CD8-positive, alpha-beta memory T cell (primary cell): Measurements from ENCODE around the gene HNRNPC. TPM values are rescaled to one million over a fixed set of nuclear protein-coding genes. Genes with fewer than 3 reads are reported as not detected.

Experiments used
- CTCF ChIA-PET: fragments of 350-600 bp; sonication (Branson Sonifier 250); formaldehyde crosslinking; loops from one replicate; lab custom pipeline; 2021; ENCODE audit warnings: antibody characterized with exemption; lab: Charles Lee
- POLR2A ChIA-PET: fragments of 350-600 bp; sonication (Branson Sonifier 250); formaldehyde crosslinking; loops from one replicate; lab custom pipeline; 2021; ENCODE audit warnings: antibody characterized with exemption; lab: Charles Lee
- DNase-seq, 5 donors: peaks; one replicate each; pipeline versions ENCODE4 v3.0.0 to v3.0.0-alpha.2; 2020 to 2022; ENCODE audit warnings: mixed read lengths in 1 of 5
- H3K27ac ChIP-seq: one replicate; pipeline ENCODE4 v1.7.0; 2013; ENCODE audit warnings: low read depth, mild to moderate bottlenecking, low read length, moderate library complexity
- H3K27me3 ChIP-seq: 2 replicates; pipeline ENCODE4 v1.7.0; 2013; ENCODE audit warnings: low read length, mild to moderate bottlenecking; ENCODE audit not compliant: insufficient read depth, poor library complexity, severe bottlenecking
- H3K36me3 ChIP-seq: 2 replicates; pipeline ENCODE4 v1.7.0; 2013; ENCODE audit warnings: mild to moderate bottlenecking, low read length, moderate library complexity; ENCODE audit not compliant: insufficient read depth
- H3K4me1 ChIP-seq: 2 replicates; pipeline ENCODE4 v1.7.0; 2013; ENCODE audit warnings: mild to moderate bottlenecking, low read length, moderate library complexity; ENCODE audit not compliant: insufficient read depth
- H3K4me3 ChIP-seq: 2 replicates; pipeline ENCODE4 v1.7.0; 2013; ENCODE audit warnings: mild to moderate bottlenecking, low read length
- H3K9me3 ChIP-seq: 2 replicates; pipeline ENCODE4 v1.7.0; 2013; ENCODE audit warnings: mild to moderate bottlenecking, low read length
- H3K27ac Mint-ChIP-seq, 8 donors: one replicate each; pipeline ENCODE4 v1.8.0; 2020 to 2021; ENCODE audit warnings: mixed read lengths in 8 of 8, mild to moderate bottlenecking in 6 of 8, inconsistent platforms in 3 of 8, moderate library complexity in 3 of 8
- H3K27me3 Mint-ChIP-seq, 2 donors: one replicate each; pipeline ENCODE4 v1.8.0; 2020 to 2021; ENCODE audit warnings: mixed read lengths in 2 of 2, mild to moderate bottlenecking in 1 of 2, moderate library complexity in 1 of 2
- H3K36me3 Mint-ChIP-seq, 3 donors: one replicate each; pipeline ENCODE4 v1.8.0; 2020 to 2021; ENCODE audit warnings: mixed read lengths in 3 of 3, inconsistent platforms in 1 of 3, mild to moderate bottlenecking in 1 of 3
- H3K4me1 Mint-ChIP-seq, 3 donors: one replicate each; pipeline ENCODE4 v1.8.0; 2020 to 2021; ENCODE audit warnings: mixed read lengths in 3 of 3, inconsistent platforms in 1 of 3, mild to moderate bottlenecking in 1 of 3
- H3K4me3 Mint-ChIP-seq, 7 donors: one replicate each; pipeline ENCODE4 v1.8.0; 2020 to 2021; ENCODE audit warnings: mixed read lengths in 7 of 7, mild to moderate bottlenecking in 6 of 7, moderate library complexity in 4 of 7, inconsistent platforms in 2 of 7
- H3K9me3 Mint-ChIP-seq, 5 donors: one replicate each; pipeline ENCODE4 v1.8.0; 2020 to 2022; ENCODE audit warnings: mixed read lengths in 5 of 5, mild to moderate bottlenecking in 3 of 5, moderate library complexity in 2 of 5, inconsistent platforms in 1 of 5
- polyA plus RNA-seq: library from polyadenylated mRNA; unstranded; fragments of 300-500 nt; fragmentation: Illumina TruSeq; gene quantifications from one replicate; pipeline ENCODE4 v1.2.3, GENCODE V29; 2021
- total RNA-seq, 2 experiments: library from RNA; stranded (reverse); gene quantifications; one replicate each; pipeline ENCODE4 v1.2.3, GENCODE V29; 2021

Gene HNRNPC
- total RNA-seq (1,000 to 10,000 TPM; 1,158 to 1,180 TPM), polyA plus RNA-seq (700 TPM)

GRCh38 chr14:21269252-21270046, at the start of gene HNRNPC:
Gene HNRNPC, minus strand, starts transcription at chr14:21269442. Its CDS starts 35,249 bp downstream, at chr14:21234193.
- Mint-ChIP-seq H3K27ac (peak within 1 kb of the TSS; percentile 96 to 100 (median 100)), H3K9me3 (peaks cover 0 to 2% (median 0%) of the 10 kb centered on the region in 5 donors), H3K27me3 (peaks cover 0 to 4% of the 10 kb centered on the region in 2 donors), H3K4me1 (peaks cover 38 to 41% (median 40%) of the 10 kb centered on the region in 3 donors), H3K4me3 (peak within 1 kb of the TSS; percentile 97 to 100 (median 99)), H3K36me3 (peaks cover 11 to 44% (median 15%) of the 10 kb centered on the region in 3 donors)
- Histone ChIP-seq H3K36me3 (peaks cover 20% of the 10 kb centered on the region), H3K4me3 (peak within 1 kb of the TSS; percentile 94), H3K9me3 (no peaks in the 10 kb centered on the region), H3K4me1 (peaks cover 37% of the 10 kb centered on the region), H3K27me3 (no peaks in the 10 kb centered on the region), H3K27ac (peak within 1 kb of the TSS; percentile 89)
- POLR2A ChIA-PET: interaction anchor here (0.6 to 1.0 kb wide), 2 partner anchors 51 to 168 kb away, joined by 3 to 7 read pairs; no protein-coding TSS in a partner anchor
- CTCF ChIA-PET: interaction anchor here (1.0 to 1.9 kb wide), 3 partner anchors 11 to 49 kb away, joined by 3 to 4 read pairs (median 4); no protein-coding TSS in a partner anchor
- peak; percentile 100 for DNase-seq

- H3K9me3 ChIP-seq: no peaks in the 10 kb centered on the region
- H3K27ac ChIP-seq: no peak overlapping the region
- no peak for DNase-seq
- H3K36me3 ChIP-seq: no peaks in the 10 kb centered on the region
- no peaks in the 10 kb centered on the region for H3K36me3 Mint-ChIP-seq
- H3K4me3 ChIP-seq: no peak overlapping the region
- H3K9me3 Mint-ChIP-seq: no peaks in the 10 kb centered on the region
- POLR2A ChIA-PET: no interaction called here
- no peaks in the 10 kb centered on the region for H3K4me1 ChIP-seq
- no peak overlapping the region for H3K4me3 Mint-ChIP-seq
- H3K27ac Mint-ChIP-seq: peak overlapping the region in 1 of 8 donors; percentile 61
- H3K27me3 ChIP-seq: no peaks in the 10 kb centered on the region
- peaks cover 3 to 10% (median 9%) of the 10 kb centered on the region in 3 donors for H3K4me1 Mint-ChIP-seq
- CTCF ChIA-PET: no interaction called here
- H3K27me3 Mint-ChIP-seq: peaks cover 10 to 21% of the 10 kb centered on the region in 2 donors
These were observed 48.2 kb upstream of the HNRNPC start for GRCh38 chr14:21317398-21317797.

- Mint-ChIP-seq H3K4me3 (no peak overlapping the region), H3K9me3 (no peaks in the 10 kb centered on the region), H3K27me3 (peaks cover 8 to 11% of the 10 kb centered on the region in 2 donors), H3K27ac (no peak overlapping the region), H3K36me3 (no peaks in the 10 kb centered on the region), H3K4me1 (peaks cover 9 to 11% (median 11%) of the 10 kb centered on the region in 3 donors)
- ChIA-PET CTCF (no interaction called here), POLR2A (no interaction called here)
- DNase-seq: no peak
- H3K4me1 ChIP-seq: peaks cover 7% of the 10 kb centered on the region
- H3K27me3 ChIP-seq: no peaks in the 10 kb centered on the region
- H3K9me3 ChIP-seq: no peaks in the 10 kb centered on the region
- H3K27ac ChIP-seq: no peak overlapping the region
- no peak overlapping the region for H3K4me3 ChIP-seq
- H3K36me3 ChIP-seq: no peaks in the 10 kb centered on the region
These were observed 44.3 kb upstream of the HNRNPC start for GRCh38 chr14:21313512-21313911.

GRCh38 chr14:21311614-21312013, 42.4 kb upstream of the HNRNPC start:
- Histone ChIP-seq H3K9me3 (no peaks in the 10 kb centered on the region), H3K27ac (no peak overlapping the region), H3K4me1 (peaks cover 7% of the 10 kb centered on the region), H3K36me3 (no peaks in the 10 kb centered on the region), H3K4me3 (no peak overlapping the region), H3K27me3 (no peaks in the 10 kb centered on the region)
- POLR2A ChIA-PET: interaction anchor here (0.5 kb wide), 1 partner anchor 136 kb away, joined by 4 read pairs; no protein-coding TSS in a partner anchor
- Mint-ChIP-seq H3K27me3 (peaks cover 6 to 8% of the 10 kb centered on the region in 2 donors), H3K4me3 (no peak overlapping the region), H3K9me3 (no peaks in the 10 kb centered on the region), H3K27ac (no peak overlapping the region), H3K36me3 (no peaks in the 10 kb centered on the region), H3K4me1 (peaks cover 13 to 21% (median 18%) of the 10 kb centered on the region in 3 donors)
- no peak for DNase-seq
- CTCF ChIA-PET: interaction anchor here (0.6 kb wide), 1 partner anchor 237 kb away, joined by 3 read pairs; no protein-coding TSS in a partner anchor

- POLR2A ChIA-PET: no interaction called here
- no peaks in the 10 kb centered on the region for H3K36me3 ChIP-seq
- no peaks in the 10 kb centered on the region for H3K27me3 ChIP-seq
- Mint-ChIP-seq H3K4me1 (peaks cover 13 to 21% (median 18%) of the 10 kb centered on the region in 3 donors), H3K36me3 (no peaks in the 10 kb centered on the region), H3K9me3 (no peaks in the 10 kb centered on the region), H3K4me3 (no peak overlapping the region), H3K27ac (no peak overlapping the region), H3K27me3 (peaks cover 6 to 8% of the 10 kb centered on the region in 2 donors)
- no peak overlapping the region for H3K4me3 ChIP-seq
- CTCF ChIA-PET: no interaction called here
- DNase-seq: no peak
- H3K27ac ChIP-seq: no peak overlapping the region
- H3K4me1 ChIP-seq: peaks cover 7% of the 10 kb centered on the region
- no peaks in the 10 kb centered on the region for H3K9me3 ChIP-seq
These were observed 40.7 kb upstream of the HNRNPC start for GRCh38 chr14:21309956-21310355.

- peaks cover 7% of the 10 kb centered on the region for H3K4me1 ChIP-seq
- H3K4me3 Mint-ChIP-seq: peak overlapping the region; percentile 70 to 92 (median 77)
- H3K9me3 ChIP-seq: no peaks in the 10 kb centered on the region
- CTCF ChIA-PET: no interaction called here
- no peaks in the 10 kb centered on the region for H3K27me3 ChIP-seq
- peaks cover 4 to 8% of the 10 kb centered on the region in 2 donors for H3K27me3 Mint-ChIP-seq
- DNase-seq: no peak
- H3K4me3 ChIP-seq: peak overlapping the region; percentile 61
- peaks cover 13 to 21% (median 18%) of the 10 kb centered on the region in 3 donors for H3K4me1 Mint-ChIP-seq
- no peaks in the 10 kb centered on the region for H3K36me3 Mint-ChIP-seq
- H3K9me3 Mint-ChIP-seq: no peaks in the 10 kb centered on the region
- POLR2A ChIA-PET: no interaction called here
- peak overlapping the region; percentile 53 to 97 (median 84) for H3K27ac Mint-ChIP-seq
- peak overlapping the region; percentile 51 for H3K27ac ChIP-seq
- no peaks in the 10 kb centered on the region for H3K36me3 ChIP-seq
These were observed 40.0 kb upstream of the HNRNPC start for GRCh38 chr14:21309238-21309636.

GRCh38 chr14:21308479-21309237, 39.4 kb upstream of the HNRNPC start:
- ChIA-PET POLR2A (no interaction called here), CTCF (no interaction called here)
- Mint-ChIP-seq H3K4me3 (peak overlapping the region; percentile 70 to 92 (median 77)), H3K27me3 (peaks cover 4 to 8% of the 10 kb centered on the region in 2 donors), H3K4me1 (peaks cover 13 to 21% (median 18%) of the 10 kb centered on the region in 3 donors), H3K36me3 (no peaks in the 10 kb centered on the region), H3K27ac (peak overlapping the region; percentile 53 to 97 (median 84)), H3K9me3 (no peaks in the 10 kb centered on the region)
- Histone ChIP-seq H3K27ac (peak overlapping the region; percentile 51), H3K9me3 (no peaks in the 10 kb centered on the region), H3K4me1 (peaks cover 7% of the 10 kb centered on the region), H3K27me3 (no peaks in the 10 kb centered on the region), H3K36me3 (no peaks in the 10 kb centered on the region), H3K4me3 (peak overlapping the region; percentile 61)
- peak; percentile 44 to 83 (median 78) for DNase-seq
